ENCODE results near the gene F8.

DNA sequence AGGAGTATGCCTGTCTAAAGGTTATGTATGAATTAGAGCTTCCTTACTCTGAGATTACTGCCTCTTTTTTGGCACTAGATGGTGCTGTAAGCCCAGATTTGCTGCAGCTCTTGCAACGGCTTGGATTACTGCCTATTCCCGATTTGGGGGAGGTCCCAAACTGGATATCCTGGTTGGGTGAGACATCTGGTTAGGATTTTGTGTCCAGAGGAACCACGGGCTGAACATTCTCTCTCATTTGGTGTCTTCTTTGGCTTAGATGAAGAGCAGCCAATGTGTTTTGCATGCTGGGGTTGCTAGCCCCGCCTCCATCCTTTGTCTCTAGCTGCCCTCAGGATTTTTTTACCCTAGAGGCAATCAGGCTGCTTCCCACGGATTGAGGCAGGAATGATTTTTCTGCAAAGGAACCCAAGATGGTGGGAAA lies 104.5 kb downstream of the F8 start:
- TF ChIP-seq, protein P1, sequence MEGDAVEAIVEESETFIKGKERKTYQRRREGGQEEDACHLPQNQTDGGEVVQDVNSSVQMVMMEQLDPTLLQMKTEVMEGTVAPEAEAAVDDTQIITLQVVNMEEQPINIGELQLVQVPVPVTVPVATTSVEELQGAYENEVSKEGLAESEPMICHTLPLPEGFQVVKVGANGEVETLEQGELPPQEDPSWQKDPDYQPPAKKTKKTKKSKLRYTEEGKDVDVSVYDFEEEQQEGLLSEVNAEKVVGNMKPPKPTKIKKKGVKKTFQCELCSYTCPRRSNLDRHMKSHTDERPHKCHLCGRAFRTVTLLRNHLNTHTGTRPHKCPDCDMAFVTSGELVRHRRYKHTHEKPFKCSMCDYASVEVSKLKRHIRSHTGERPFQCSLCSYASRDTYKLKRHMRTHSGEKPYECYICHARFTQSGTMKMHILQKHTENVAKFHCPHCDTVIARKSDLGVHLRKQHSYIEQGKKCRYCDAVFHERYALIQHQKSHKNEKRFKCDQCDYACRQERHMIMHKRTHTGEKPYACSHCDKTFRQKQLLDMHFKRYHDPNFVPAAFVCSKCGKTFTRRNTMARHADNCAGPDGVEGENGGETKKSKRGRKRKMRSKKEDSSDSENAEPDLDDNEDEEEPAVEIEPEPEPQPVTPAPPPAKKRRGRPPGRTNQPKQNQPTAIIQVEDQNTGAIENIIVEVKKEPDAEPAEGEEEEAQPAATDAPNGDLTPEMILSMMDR (IDR thresholded peaks at IDR 0.05), result peak; percentile 80
- TF ChIP-seq SIN3A (IDR thresholded peaks at IDR 0.05; ENCODE audit: borderline replicate concordance, insufficient read depth, low read depth, low read length) (no peak), POLR2AphosphoS5 (IDR thresholded peaks at IDR 0.05; ENCODE audit: low read depth, low read length) (no peak), TCF7L2 (IDR thresholded peaks at IDR 0.05; ENCODE audit: low read depth, low read length) (no peak)
- TF ChIP-seq, protein P2, sequence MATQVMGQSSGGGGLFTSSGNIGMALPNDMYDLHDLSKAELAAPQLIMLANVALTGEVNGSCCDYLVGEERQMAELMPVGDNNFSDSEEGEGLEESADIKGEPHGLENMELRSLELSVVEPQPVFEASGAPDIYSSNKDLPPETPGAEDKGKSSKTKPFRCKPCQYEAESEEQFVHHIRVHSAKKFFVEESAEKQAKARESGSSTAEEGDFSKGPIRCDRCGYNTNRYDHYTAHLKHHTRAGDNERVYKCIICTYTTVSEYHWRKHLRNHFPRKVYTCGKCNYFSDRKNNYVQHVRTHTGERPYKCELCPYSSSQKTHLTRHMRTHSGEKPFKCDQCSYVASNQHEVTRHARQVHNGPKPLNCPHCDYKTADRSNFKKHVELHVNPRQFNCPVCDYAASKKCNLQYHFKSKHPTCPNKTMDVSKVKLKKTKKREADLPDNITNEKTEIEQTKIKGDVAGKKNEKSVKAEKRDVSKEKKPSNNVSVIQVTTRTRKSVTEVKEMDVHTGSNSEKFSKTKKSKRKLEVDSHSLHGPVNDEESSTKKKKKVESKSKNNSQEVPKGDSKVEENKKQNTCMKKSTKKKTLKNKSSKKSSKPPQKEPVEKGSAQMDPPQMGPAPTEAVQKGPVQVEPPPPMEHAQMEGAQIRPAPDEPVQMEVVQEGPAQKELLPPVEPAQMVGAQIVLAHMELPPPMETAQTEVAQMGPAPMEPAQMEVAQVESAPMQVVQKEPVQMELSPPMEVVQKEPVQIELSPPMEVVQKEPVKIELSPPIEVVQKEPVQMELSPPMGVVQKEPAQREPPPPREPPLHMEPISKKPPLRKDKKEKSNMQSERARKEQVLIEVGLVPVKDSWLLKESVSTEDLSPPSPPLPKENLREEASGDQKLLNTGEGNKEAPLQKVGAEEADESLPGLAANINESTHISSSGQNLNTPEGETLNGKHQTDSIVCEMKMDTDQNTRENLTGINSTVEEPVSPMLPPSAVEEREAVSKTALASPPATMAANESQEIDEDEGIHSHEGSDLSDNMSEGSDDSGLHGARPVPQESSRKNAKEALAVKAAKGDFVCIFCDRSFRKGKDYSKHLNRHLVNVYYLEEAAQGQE (IDR thresholded peaks at IDR 0.05; ENCODE audit: insufficient read depth in 1 of 2, low read depth in 2 of 2, low read length in 1 of 2), result no peak
